GM19193 (cell line): ENCODE measurements around the gene EBPL.

ENCODE experiments used
- POLR2A ChIP-seq: IDR thresholded peaks from 4 replicates; pipeline ENCODE4 v1.6.1; 2011; ENCODE audit not compliant: insufficient read depth, insufficient read length; ENCODE audit errors: extremely low read depth

EBPL gene

GRCh38 chr13:49651570-49652354 lies 39.5 kb downstream of the EBPL start:
- TF ChIP-seq POLR2A = no peak

- TF ChIP-seq POLR2A = no peak
Observed at GRCh38 chr13:49649963-49650312, 41.3 kb downstream of the EBPL start.

GRCh38 chr13:49649244-49649962 lies 41.9 kb downstream of the EBPL start:
- TF ChIP-seq POLR2A = no peak

DNA sequence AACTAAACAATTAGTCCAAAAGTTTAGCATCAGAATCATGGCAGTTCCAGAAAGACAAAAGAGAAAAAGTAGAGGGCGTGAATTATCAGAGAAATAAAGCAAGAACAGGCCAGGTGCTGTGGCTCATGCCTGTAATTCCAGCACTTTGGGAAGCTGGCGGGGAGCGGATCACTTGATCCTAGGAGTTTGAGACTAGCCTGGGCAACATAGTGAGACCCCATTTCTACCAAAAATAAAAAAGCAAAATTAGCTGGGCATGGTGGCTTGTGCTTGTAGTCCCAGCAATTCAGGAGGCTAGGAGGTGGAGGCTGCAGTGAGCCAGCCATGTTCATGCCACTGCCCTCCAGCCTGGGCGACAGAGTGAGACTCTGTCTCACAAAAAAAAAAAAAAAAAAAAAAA lies 44.6 kb downstream of the EBPL start:
- TF ChIP-seq POLR2A = no peak

DNA sequence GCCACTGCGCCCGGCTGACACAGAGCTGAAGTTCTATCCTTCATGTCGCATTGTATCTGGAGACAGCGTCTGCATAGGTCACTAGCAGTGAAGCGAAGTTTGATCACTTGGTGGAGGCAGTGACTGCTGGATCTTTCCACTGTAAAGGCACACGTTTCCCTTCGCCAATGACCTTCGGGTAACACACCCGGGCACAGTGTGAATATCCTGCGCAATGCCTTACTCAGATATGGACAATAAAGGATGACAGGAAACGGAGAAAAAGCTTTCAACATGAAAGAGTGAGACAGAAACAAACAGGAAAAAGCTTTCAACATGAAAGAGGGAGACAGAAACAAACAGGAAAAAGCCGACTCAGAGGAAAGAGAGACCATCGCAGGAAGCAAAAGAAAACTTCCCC lies 45.8 kb downstream of the EBPL start:
- TF ChIP-seq POLR2A = no peak

DNA sequence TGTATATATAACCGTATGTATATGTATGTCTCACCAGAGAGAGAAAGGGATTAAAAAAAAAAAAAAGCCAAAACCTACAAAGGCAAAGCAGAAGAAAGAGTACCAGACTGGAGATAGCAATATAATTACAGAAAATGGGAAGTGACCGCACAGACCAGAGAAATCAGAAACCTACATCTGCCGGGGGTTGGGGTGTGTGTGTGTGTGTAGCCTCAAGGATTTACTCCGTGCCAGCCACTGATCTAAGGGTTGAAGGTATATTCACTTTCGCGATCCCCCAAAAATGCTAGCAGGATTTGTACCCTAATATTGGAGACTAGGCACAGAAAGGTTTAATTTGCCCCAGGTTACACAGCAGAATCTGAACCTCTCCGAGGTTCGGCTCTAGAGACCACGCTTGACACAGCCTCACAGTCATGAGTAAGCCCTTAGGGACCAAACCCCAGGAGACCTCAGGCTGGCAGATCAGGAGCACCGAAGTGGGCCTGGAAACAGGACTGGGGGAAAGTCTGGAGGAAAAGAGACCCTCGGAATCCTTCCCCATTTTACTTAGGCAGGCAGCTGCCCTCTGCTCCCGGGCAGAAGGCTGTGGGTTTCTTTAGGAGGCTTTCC lies 48.1 kb downstream of the EBPL start:
- no peak for TF ChIP-seq POLR2A

DNA sequence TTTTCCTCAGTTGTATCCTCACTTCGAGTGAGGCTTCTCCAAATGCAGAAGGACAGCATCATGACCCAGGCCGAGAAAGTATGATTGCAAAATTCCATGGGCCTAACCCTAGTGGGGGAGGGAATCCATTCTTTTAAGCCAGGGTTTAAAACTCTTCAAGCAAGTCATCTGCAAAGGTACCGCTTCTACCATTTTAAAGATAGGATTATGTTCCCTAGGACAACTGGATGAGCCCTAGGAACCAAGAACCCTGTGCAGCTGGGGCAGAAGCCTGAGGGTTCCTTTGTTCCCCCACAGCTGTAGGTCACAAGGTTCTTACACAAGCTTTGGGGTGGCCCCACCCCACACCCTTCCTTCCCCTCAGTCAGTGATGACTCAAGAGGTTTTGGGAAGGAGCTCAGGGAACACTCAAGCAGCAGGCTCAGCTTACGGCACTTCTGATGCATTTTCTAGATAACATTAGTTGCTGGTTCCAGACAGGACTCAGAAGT lies 49.4 kb downstream of the EBPL start:
- no peak for TF ChIP-seq POLR2A

- TF ChIP-seq POLR2A = no peak
Observed at GRCh38 chr13:49638744-49639072, 52.6 kb downstream of the EBPL start.

- TF ChIP-seq POLR2A = no peak
Observed at GRCh38 chr13:49638030-49638743, 53.1 kb downstream of the EBPL start.

DNA sequence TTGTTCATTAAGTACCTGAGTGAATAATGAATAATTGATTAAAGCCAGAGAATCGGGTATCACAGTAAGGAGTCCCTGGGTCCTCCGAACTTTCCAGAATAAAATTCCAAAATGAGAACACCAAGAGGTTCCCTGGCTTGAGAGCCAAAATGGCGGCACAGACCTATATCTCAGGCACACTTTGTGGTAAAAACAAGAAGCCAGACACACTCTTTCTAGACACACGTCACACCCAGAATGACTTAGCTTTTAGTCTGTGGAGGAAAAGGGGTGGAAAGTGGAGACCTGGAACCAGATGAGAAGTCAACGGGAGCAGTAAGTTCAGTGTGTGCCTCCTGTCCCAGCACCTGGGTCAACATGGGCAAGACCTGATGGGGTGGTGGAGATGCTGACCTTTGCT lies 54.6 kb downstream of the EBPL start:
- no peak for TF ChIP-seq POLR2A

- TF ChIP-seq POLR2A = no peak
Observed at GRCh38 chr13:49635599-49636433, 55.5 kb downstream of the EBPL start.

DNA sequence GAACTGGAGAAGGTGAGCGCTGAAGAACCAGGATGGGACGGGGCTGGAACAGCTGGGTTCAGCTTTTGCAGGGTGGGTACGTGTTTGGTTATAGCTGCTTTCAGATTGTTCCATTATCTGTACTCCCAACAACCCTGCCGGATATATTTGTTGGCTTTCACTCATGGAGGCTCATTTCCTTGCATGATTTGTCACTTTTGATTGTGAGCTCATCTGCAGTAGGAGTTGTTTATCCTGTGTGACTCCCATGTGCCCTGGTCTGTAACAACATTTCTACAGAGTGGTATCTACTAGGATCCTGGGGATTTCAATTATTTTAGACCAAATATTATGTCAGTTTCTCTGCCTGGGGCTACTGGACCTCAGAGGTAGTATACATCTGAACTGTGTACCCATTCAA lies 57.6 kb downstream of the EBPL start:
- TF ChIP-seq POLR2A = no peak

DNA sequence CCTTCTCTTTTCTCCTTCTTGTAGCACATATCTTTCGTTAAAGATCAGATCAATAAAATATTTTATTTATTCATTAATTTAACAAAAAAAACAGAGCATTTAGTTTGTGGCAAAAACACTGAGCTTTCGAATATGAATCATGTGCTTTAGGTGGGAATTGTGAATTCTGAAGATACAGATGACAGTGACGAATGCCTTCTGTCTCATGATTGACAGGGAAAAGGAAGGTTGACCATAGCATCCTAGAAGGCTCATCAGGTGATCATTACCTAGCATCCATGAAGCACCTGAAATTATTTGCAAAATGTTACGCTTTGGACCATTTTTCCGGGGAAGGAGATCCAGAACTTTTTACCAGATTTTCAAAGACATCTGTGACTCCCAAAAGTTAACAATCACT lies 59.1 kb downstream of the EBPL start:
- no peak for TF ChIP-seq POLR2A

GRCh38 chr13:49630580-49630979 lies 60.7 kb downstream of the EBPL start:
- TF ChIP-seq POLR2A = no peak
